HG03342 (cell line): ENCODE data around the gene DSTYK.
"Not testable (repeated sequence)": the region's sequence is repeated elsewhere in the genome, so short reads cannot be mapped to it uniquely, and the experiment has no call there.

ENCODE experiments used
- ATAC-seq: cut with Tn5 transposase; IDR thresholded peaks from one replicate; pipeline ENCODE4 v1.9.1; 2021; ENCODE audit warnings: mild to moderate bottlenecking, moderate library complexity; ENCODE audit not compliant: unreplicated experiment

The DSTYK gene

GRCh38 chr1:205179842-205180241 lies 31.7 kb downstream of the DSTYK start:
- no peak for ATAC-seq

- no peak for ATAC-seq
Observed at GRCh38 chr1:205172729-205173366, 38.7 kb downstream of the DSTYK start.

- no peak for ATAC-seq
Observed at GRCh38 chr1:205171369-205171768, 40.1 kb downstream of the DSTYK start.

GRCh38 chr1:205170532-205171269 lies 40.8 kb downstream of the DSTYK start:
- no peak for ATAC-seq

- no peak for ATAC-seq
Observed at GRCh38 chr1:205169248-205169647, 42.3 kb downstream of the DSTYK start.

- ATAC-seq: no peak
Observed at GRCh38 chr1:205168291-205168690, 43.2 kb downstream of the DSTYK start.

GRCh38 chr1:205162301-205162700 lies 49.2 kb downstream of the DSTYK start:
- ATAC-seq: no peak

- no peak for ATAC-seq
Observed at GRCh38 chr1:205161076-205161475, 50.4 kb downstream of the DSTYK start.

- ATAC-seq: no peak
Observed at GRCh38 chr1:205158048-205158616, 53.4 kb downstream of the DSTYK start.

GRCh38 chr1:205155665-205156377 lies 55.7 kb downstream of the DSTYK start:
- not testable (repeated sequence) for ATAC-seq

GRCh38 chr1:205152505-205152904 lies 59.0 kb downstream of the DSTYK start:
- ATAC-seq: no peak

GRCh38 chr1:205150651-205151428 lies 60.7 kb downstream of the DSTYK start:
- no peak for ATAC-seq

GRCh38 chr1:205147191-205147835 lies 64.2 kb downstream of the DSTYK start:
- no peak for ATAC-seq

GRCh38 chr1:205144751-205145150 lies 66.8 kb downstream of the DSTYK start:
- no peak for ATAC-seq

GRCh38 chr1:205144046-205144720 lies 67.3 kb downstream of the DSTYK start:
- no peak for ATAC-seq

- ATAC-seq: no peak
Observed at GRCh38 chr1:205142102-205142469, 69.4 kb downstream of the DSTYK start.

GRCh38 chr1:205141236-205142101 lies 70.0 kb downstream of the DSTYK start:
- ATAC-seq: no peak

- no peak for ATAC-seq
Observed at GRCh38 chr1:205140113-205140512, 71.4 kb downstream of the DSTYK start.

GRCh38 chr1:205137901-205138300 lies 73.6 kb downstream of the DSTYK start:
- no peak for ATAC-seq
